NOMO-1 (cell line): Measurements from ENCODE around the gene WASL.

Experiments used
- DNase-seq, 2 experiments: peaks; one replicate each; lab custom pipeline; 2025; ENCODE audit not compliant: unreplicated experiment in 2 of 2; lab: John Stamatoyannopoulos, UW

WASL gene

GRCh38 chr7:123770378-123770777, 21.6 kb upstream of the WASL start:
- DNase-seq, result peak; percentile 33 to 78

- no peak for DNase-seq
Measured at GRCh38 chr7:123769371-123769770, 20.6 kb upstream of the WASL start.

GRCh38 chr7:123768493-123768892, 19.7 kb upstream of the WASL start:
- no peak for DNase-seq

GRCh38 chr7:123763191-123763661, 14.4 kb upstream of the WASL start:
- no peak for DNase-seq

- DNase-seq, result no peak
Measured at GRCh38 chr7:123761729-123762128, 12.9 kb upstream of the WASL start.

- no peak for DNase-seq
Measured at GRCh38 chr7:123757095-123757494, 8.3 kb upstream of the WASL start.

GRCh38 chr7:123755338-123755737, 6.5 kb upstream of the WASL start:
- DNase-seq, result no peak

- DNase-seq, result no peak
Measured at GRCh38 chr7:123754271-123754871, 5.6 kb upstream of the WASL start.

- DNase-seq, result no peak
Measured at GRCh38 chr7:123752534-123752933, 3.7 kb upstream of the WASL start.

GRCh38 chr7:123751821-123752220, 3.0 kb upstream of the WASL start:
- no peak for DNase-seq

- no peak for DNase-seq
Measured at GRCh38 chr7:123750389-123751230, 1.8 kb upstream of the WASL start.

GRCh38 chr7:123749537-123749857, 694 bp upstream of the WASL start:
- DNase-seq, result peak in 1 of 2 experiments; percentile 32

- DNase-seq, result no peak
Measured at GRCh38 chr7:123748171-123748733, 551 bp downstream of the WASL start.

GRCh38 chr7:123747620-123748141, 1.1 kb downstream of the WASL start:
- DNase-seq, result no peak

GRCh38 chr7:123746931-123747488, 1.8 kb downstream of the WASL start:
- no peak for DNase-seq

- no peak for DNase-seq
Measured at GRCh38 chr7:123746055-123746454, 2.7 kb downstream of the WASL start.

- DNase-seq, result no peak
Measured at GRCh38 chr7:123745437-123745836, 3.4 kb downstream of the WASL start.

GRCh38 chr7:123744416-123744815, 4.4 kb downstream of the WASL start:
- DNase-seq, result no peak

- DNase-seq, result no peak
Measured at GRCh38 chr7:123741940-123742339, 6.9 kb downstream of the WASL start.

GRCh38 chr7:123738808-123739207, 10.0 kb downstream of the WASL start:
- no peak for DNase-seq

GRCh38 chr7:123738356-123738755, 10.4 kb downstream of the WASL start:
- DNase-seq, result no peak
